ENCODE results near the gene FSTL4. TPM values are rescaled to one million over a fixed set of nuclear protein-coding genes. Genes with fewer than 3 reads are reported as not detected.

The FSTL4 gene
- total and polyA plus RNA-seq, 2 donors (not counting 1 experiment from before 2014, with no cell fraction given) = 0.31 to 6.7 TPM

- H3K4me1 ChIP-seq (ENCODE audit: control insufficient read depth in 2 of 2, insufficient read depth in 2 of 2, low read length in 2 of 2) = no peaks in the 10 kb centered on the region
- H3K9ac ChIP-seq (ENCODE audit: low read length) = no peak overlapping the region
- POLR2A ChIA-PET = no interaction called here
- CTCF ChIA-PET = no interaction called here
- TF ChIP-seq, protein P1, sequence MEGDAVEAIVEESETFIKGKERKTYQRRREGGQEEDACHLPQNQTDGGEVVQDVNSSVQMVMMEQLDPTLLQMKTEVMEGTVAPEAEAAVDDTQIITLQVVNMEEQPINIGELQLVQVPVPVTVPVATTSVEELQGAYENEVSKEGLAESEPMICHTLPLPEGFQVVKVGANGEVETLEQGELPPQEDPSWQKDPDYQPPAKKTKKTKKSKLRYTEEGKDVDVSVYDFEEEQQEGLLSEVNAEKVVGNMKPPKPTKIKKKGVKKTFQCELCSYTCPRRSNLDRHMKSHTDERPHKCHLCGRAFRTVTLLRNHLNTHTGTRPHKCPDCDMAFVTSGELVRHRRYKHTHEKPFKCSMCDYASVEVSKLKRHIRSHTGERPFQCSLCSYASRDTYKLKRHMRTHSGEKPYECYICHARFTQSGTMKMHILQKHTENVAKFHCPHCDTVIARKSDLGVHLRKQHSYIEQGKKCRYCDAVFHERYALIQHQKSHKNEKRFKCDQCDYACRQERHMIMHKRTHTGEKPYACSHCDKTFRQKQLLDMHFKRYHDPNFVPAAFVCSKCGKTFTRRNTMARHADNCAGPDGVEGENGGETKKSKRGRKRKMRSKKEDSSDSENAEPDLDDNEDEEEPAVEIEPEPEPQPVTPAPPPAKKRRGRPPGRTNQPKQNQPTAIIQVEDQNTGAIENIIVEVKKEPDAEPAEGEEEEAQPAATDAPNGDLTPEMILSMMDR (IDR thresholded peaks at IDR 0.05) = no peak
- no peak for TF ChIP-seq EZH2 (IDR thresholded peaks at IDR 0.05; ENCODE audit: borderline replicate concordance, insufficient read depth, low read depth, low read length, poor library complexity, severe bottlenecking)
- no peak overlapping the region for H2AFZ ChIP-seq (ENCODE audit: insufficient read depth, low read depth, low read length, poor library complexity, severe bottlenecking)
- no peaks in the 10 kb centered on the region for H3K79me2 ChIP-seq (ENCODE audit: control insufficient read depth, insufficient read depth, low read length)
- peaks cover 0 to 8% (median 3%) of the 10 kb centered on the region in 4 experiments for H3K27me3 ChIP-seq (replicated peaks in 1 of 4; ENCODE audit: control extremely low read depth in 1 of 4, control insufficient read depth in 3 of 4, insufficient read depth in 4 of 4, low read length in 3 of 4)
- no peak overlapping the region for H3K27ac ChIP-seq (ENCODE audit: low read length in 2 of 2)
- H3K4me2 ChIP-seq (replicated peaks; ENCODE audit: low read depth, low read length, poor library complexity, severe bottlenecking) = no peak overlapping the region
- Mint-ChIP-seq H3K4me3 (no peak overlapping the region), H3K27ac (no peak overlapping the region), H3K9me3 (ENCODE audit: insufficient read depth) (no peaks in the 10 kb centered on the region), H3K27me3 (peaks cover 39% of the 10 kb centered on the region), H3K4me1 (no peaks in the 10 kb centered on the region)
- intact Hi-C loops (cut with micrococcal nuclease) = no loop called here
- no peak overlapping the region for H3K4me3 ChIP-seq (ENCODE audit: control extremely low read depth in 1 of 5, extremely low read depth in 1 of 5, insufficient read depth in 1 of 5, low read depth in 2 of 5, low read length in 4 of 5)
- H4K20me1 ChIP-seq (ENCODE audit: control insufficient read depth, insufficient read depth, low read length, poor library complexity, severe bottlenecking) = no peaks in the 10 kb centered on the region
- ATAC-seq (ENCODE audit: low read depth) (no peak), DNase-seq (no peak)
- WGBS (ENCODE audit: insufficient coverage) = no CpG with 5 or more reads among the region's 2 CpGs
- H3K36me3 ChIP-seq (replicated peaks in 1 of 2; ENCODE audit: control extremely low read depth in 1 of 2, control insufficient read depth in 1 of 2, extremely low read depth in 1 of 2, insufficient read depth in 2 of 2, low read length in 1 of 2) = no peaks in the 10 kb centered on the region
- H3K9me3 ChIP-seq (ENCODE audit: control extremely low read depth in 1 of 3, control insufficient read depth in 2 of 3, insufficient read depth in 1 of 3, low read length in 2 of 3) = no peaks in the 10 kb centered on the region
These were observed 199.7 kb downstream of the FSTL4 start for GRCh38 chr5:133412661-133413060.

DNA sequence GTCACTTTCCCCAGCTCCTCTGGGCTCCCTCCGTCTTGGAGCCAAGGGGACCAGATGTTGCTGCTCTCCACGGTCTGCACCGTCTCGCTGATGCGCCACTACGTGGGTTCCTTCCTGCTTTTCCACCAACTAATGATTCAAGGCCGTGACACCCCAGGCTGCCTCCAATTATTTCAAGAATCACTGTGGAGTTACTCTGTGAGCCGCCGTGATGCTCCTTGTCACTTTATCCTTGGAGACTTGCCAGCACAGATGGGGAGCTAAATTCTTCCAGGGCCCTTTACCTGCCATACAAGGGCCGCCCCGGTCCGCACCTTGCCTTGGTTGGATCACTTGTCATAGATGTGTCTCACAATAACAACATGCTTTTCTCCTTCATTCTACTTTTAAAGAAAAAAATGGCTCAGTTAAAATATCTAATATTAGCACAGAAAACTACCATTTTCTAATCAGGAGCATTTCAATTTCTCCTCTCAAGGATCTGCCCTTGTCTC is 202.0 kb downstream of the FSTL4 start:
- H3K9me3 Mint-ChIP-seq (ENCODE audit: insufficient read depth) = no peaks in the 10 kb centered on the region
- 98% methylated on average over 9 of the region's 12 CpGs for WGBS (ENCODE audit: insufficient coverage)
- H3K27me3 Mint-ChIP-seq = peaks cover 32% of the 10 kb centered on the region
- TF ChIP-seq, protein P1 (IDR thresholded peaks at IDR 0.05) = no peak
- TF ChIP-seq EZH2 (IDR thresholded peaks at IDR 0.05; ENCODE audit: borderline replicate concordance, insufficient read depth, low read depth, low read length, poor library complexity, severe bottlenecking) = no peak
- no peak overlapping the region for H3K27ac Mint-ChIP-seq
- CTCF ChIA-PET = interaction anchor here (0.6 kb wide), 1 partner anchor 625 kb away, joined by 3 read pairs; no protein-coding TSS in a partner anchor
- H3K4me1 Mint-ChIP-seq = no peaks in the 10 kb centered on the region
- H3K79me2 ChIP-seq (ENCODE audit: control insufficient read depth, insufficient read depth, low read length) = no peaks in the 10 kb centered on the region
- no peak overlapping the region for H3K4me2 ChIP-seq (replicated peaks; ENCODE audit: low read depth, low read length, poor library complexity, severe bottlenecking)
- H3K4me1 ChIP-seq (ENCODE audit: control insufficient read depth in 2 of 2, insufficient read depth in 2 of 2, low read length in 2 of 2) = no peaks in the 10 kb centered on the region
- intact Hi-C loops (cut with micrococcal nuclease) = no loop called here
- H3K27ac ChIP-seq (ENCODE audit: low read length in 2 of 2) = no peak overlapping the region
- ATAC-seq (ENCODE audit: low read depth) (no peak), DNase-seq (no peak)
- H3K9me3 ChIP-seq (ENCODE audit: control extremely low read depth in 1 of 3, control insufficient read depth in 2 of 3, insufficient read depth in 1 of 3, low read length in 2 of 3) = no peaks in the 10 kb centered on the region
- H2AFZ ChIP-seq (ENCODE audit: insufficient read depth, low read depth, low read length, poor library complexity, severe bottlenecking) = no peak overlapping the region
- no peak overlapping the region for H3K4me3 ChIP-seq (ENCODE audit: control extremely low read depth in 1 of 5, extremely low read depth in 1 of 5, insufficient read depth in 1 of 5, low read depth in 2 of 5, low read length in 4 of 5)
- H4K20me1 ChIP-seq (ENCODE audit: control insufficient read depth, insufficient read depth, low read length, poor library complexity, severe bottlenecking) = no peaks in the 10 kb centered on the region
- H3K27me3 ChIP-seq (replicated peaks in 1 of 4; ENCODE audit: control extremely low read depth in 1 of 4, control insufficient read depth in 3 of 4, insufficient read depth in 4 of 4, low read length in 3 of 4) = peaks cover 0 to 4% (median 0%) of the 10 kb centered on the region in 4 experiments
- H3K9ac ChIP-seq (ENCODE audit: low read length) = no peak overlapping the region
- H3K36me3 ChIP-seq (replicated peaks in 1 of 2; ENCODE audit: control extremely low read depth in 1 of 2, control insufficient read depth in 1 of 2, extremely low read depth in 1 of 2, insufficient read depth in 2 of 2, low read length in 1 of 2) = no peaks in the 10 kb centered on the region
- POLR2A ChIA-PET = no interaction called here
- H3K4me3 Mint-ChIP-seq = no peak overlapping the region

All from B cell (primary cell).